Fibroblast of lung (primary cell): ENCODE data around the gene SLC34A2. TPM values are rescaled to one million over a fixed set of nuclear protein-coding genes. Genes with fewer than 3 reads are reported as not detected.

Experiments
- DNase-seq, 2 donors: peaks; one replicate each; pipeline versions ENCODE4 v3.0.0 to v3.0.0-alpha.2; 2010; ENCODE audit warnings: low read depth in 2 of 2
- H2AFZ ChIP-seq: 2 replicates; pipeline ENCODE4 v1.5.1; 2012; ENCODE audit warnings: low read length, control low read depth, inconsistent platforms
- H3K27ac ChIP-seq: 2 replicates; pipeline ENCODE4 v1.5.1; 2011; ENCODE audit warnings: low read length, control low read depth; ENCODE audit not compliant: insufficient read depth
- H3K27me3 ChIP-seq: 2 replicates; pipeline ENCODE4 v1.5.1; 2011; ENCODE audit warnings: mild to moderate bottlenecking, low read length; ENCODE audit not compliant: control insufficient read depth, insufficient read depth
- H3K36me3 ChIP-seq: 2 replicates; pipeline ENCODE4 v1.5.1; 2011; ENCODE audit warnings: low read length; ENCODE audit not compliant: control insufficient read depth, insufficient read depth
- H3K4me1 ChIP-seq: 2 replicates; pipeline ENCODE4 v1.5.1; 2011; ENCODE audit warnings: low read length; ENCODE audit not compliant: control insufficient read depth, insufficient read depth; ENCODE audit errors: extremely low read depth
- H3K4me2 ChIP-seq: 2 replicates; pipeline ENCODE4 v1.5.1; 2011; ENCODE audit warnings: low read length, control low read depth; ENCODE audit not compliant: insufficient read depth; ENCODE audit errors: extremely low read depth
- H3K4me3 ChIP-seq, 4 experiments: fragments of 200-600 bp in 1 of 4; sonication (generic) in 1 of 4; replicated peaks in 1 of 4; 2 replicates each; pipeline ENCODE4 v1.5.1; 2011 to 2016; ENCODE audit warnings: low read length in 4 of 4, low read depth in 3 of 4, mild to moderate bottlenecking in 3 of 4, control low read depth in 2 of 4, inconsistent platforms in 1 of 4, mixed read lengths in 1 of 4; ENCODE audit not compliant: insufficient read depth in 1 of 4; ENCODE audit errors: control extremely low read depth in 1 of 4
- H3K79me2 ChIP-seq: 2 replicates; pipeline ENCODE4 v1.5.1; 2012; ENCODE audit warnings: mild to moderate bottlenecking, low read length, inconsistent platforms; ENCODE audit not compliant: control insufficient read depth, insufficient read depth
- H3K9ac ChIP-seq: 2 replicates; pipeline ENCODE4 v1.5.1; 2011; ENCODE audit warnings: mild to moderate bottlenecking, low read length, control low read depth; ENCODE audit not compliant: insufficient read depth
- H3K9me3 ChIP-seq: 2 replicates; pipeline ENCODE4 v1.5.1; 2012; ENCODE audit warnings: low read depth, low read length; ENCODE audit not compliant: control insufficient read depth, insufficient read depth
- H4K20me1 ChIP-seq: 2 replicates; pipeline ENCODE4 v1.5.1; 2011; ENCODE audit warnings: low read length; ENCODE audit not compliant: control insufficient read depth, insufficient read depth; ENCODE audit errors: extremely low read depth
- EZH2 ChIP-seq: IDR thresholded peaks from 2 replicates; pipeline ENCODE4 v1.5.1; 2012; ENCODE audit warnings: low read length, control low read depth, mild to moderate bottlenecking; ENCODE audit errors: missing control alignments
- polyA plus RNA-seq, 2 donors: library from polyadenylated mRNA; depleted of rRNA in 1 of 2; stranded (reverse) in 1 of 2; unstranded in 1 of 2; fragments of >200 nt; gene quantifications; 2 replicates each; pipeline ENCODE4 v1.2.1, GENCODE V29; 2011 to 2012; ENCODE audit warnings: missing spikeins in 1 of 2
- total RNA-seq: library from RNA; depleted of rRNA; stranded (reverse); fragments of >200 nt; gene quantifications from 2 replicates; pipeline ENCODE4 v1.2.1, GENCODE V29; 2014
- TF ChIP-seq, protein P1 (sequence below), 2 donors: IDR thresholded peaks in 1 of 2; conservative IDR thresholded peaks in 1 of 2; 1 replicate in 1 of 2; 2 replicates in 1 of 2; pipeline ENCODE4 v1.5.1; 2011 to 2012; ENCODE audit warnings: low read length in 2 of 2, control low read depth in 1 of 2, inconsistent platforms in 1 of 2, low read depth in 1 of 2, mild to moderate bottlenecking in 1 of 2

The SLC34A2 gene
- total and polyA plus RNA-seq, 2 donors (not counting 1 experiment from before 2014, with no cell fraction given), result not detected

DNA sequence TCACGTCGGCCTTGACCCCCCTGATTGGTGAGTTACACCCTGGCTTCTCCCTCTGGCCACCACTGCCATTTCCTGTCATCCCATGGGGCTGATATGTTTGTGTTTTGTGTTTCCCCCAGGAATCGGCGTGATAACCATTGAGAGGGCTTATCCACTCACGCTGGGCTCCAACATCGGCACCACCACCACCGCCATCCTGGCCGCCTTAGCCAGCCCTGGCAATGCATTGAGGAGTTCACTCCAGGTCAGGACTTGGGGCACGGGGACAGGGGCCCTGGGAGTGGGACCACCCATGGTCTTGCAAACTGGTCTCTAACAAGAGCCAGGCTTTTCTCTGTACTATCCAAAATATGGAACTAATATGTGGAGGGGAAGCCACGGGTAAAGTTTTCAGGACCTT lies 18.7 kb downstream of the SLC34A2 start:
- TF ChIP-seq, protein P1, sequence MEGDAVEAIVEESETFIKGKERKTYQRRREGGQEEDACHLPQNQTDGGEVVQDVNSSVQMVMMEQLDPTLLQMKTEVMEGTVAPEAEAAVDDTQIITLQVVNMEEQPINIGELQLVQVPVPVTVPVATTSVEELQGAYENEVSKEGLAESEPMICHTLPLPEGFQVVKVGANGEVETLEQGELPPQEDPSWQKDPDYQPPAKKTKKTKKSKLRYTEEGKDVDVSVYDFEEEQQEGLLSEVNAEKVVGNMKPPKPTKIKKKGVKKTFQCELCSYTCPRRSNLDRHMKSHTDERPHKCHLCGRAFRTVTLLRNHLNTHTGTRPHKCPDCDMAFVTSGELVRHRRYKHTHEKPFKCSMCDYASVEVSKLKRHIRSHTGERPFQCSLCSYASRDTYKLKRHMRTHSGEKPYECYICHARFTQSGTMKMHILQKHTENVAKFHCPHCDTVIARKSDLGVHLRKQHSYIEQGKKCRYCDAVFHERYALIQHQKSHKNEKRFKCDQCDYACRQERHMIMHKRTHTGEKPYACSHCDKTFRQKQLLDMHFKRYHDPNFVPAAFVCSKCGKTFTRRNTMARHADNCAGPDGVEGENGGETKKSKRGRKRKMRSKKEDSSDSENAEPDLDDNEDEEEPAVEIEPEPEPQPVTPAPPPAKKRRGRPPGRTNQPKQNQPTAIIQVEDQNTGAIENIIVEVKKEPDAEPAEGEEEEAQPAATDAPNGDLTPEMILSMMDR (conservative IDR thresholded peaks at IDR 0.05 in 1 of 2, IDR thresholded peaks at IDR 0.05 in 1 of 2; ENCODE audit: low read depth in 1 of 2, low read length in 2 of 2), result no peak
- no peak for TF ChIP-seq EZH2
- no peaks in the 10 kb centered on the region for H4K20me1 ChIP-seq
- H3K27me3 ChIP-seq, result no peaks in the 10 kb centered on the region
- H3K4me2 ChIP-seq, result no peak overlapping the region
- H3K27ac ChIP-seq, result no peak overlapping the region
- no peaks in the 10 kb centered on the region for H3K9me3 ChIP-seq
- H3K36me3 ChIP-seq, result no peaks in the 10 kb centered on the region
- no peak overlapping the region for H3K4me3 ChIP-seq
- no peak overlapping the region for H2AFZ ChIP-seq
- no peaks in the 10 kb centered on the region for H3K4me1 ChIP-seq
- H3K79me2 ChIP-seq, result no peaks in the 10 kb centered on the region
- H3K9ac ChIP-seq, result no peak overlapping the region
- DNase-seq, result no peak

- no peak overlapping the region for H3K4me3 ChIP-seq
- no peaks in the 10 kb centered on the region for H3K9me3 ChIP-seq
- no peak overlapping the region for H3K27ac ChIP-seq
- H3K9ac ChIP-seq, result no peak overlapping the region
- no peak overlapping the region for H3K4me2 ChIP-seq
- H3K36me3 ChIP-seq, result no peaks in the 10 kb centered on the region
- no peaks in the 10 kb centered on the region for H3K27me3 ChIP-seq
- no peaks in the 10 kb centered on the region for H4K20me1 ChIP-seq
- H3K4me1 ChIP-seq, result no peaks in the 10 kb centered on the region
- TF ChIP-seq EZH2, result no peak
- TF ChIP-seq, protein P1 (conservative IDR thresholded peaks at IDR 0.05 in 1 of 2, IDR thresholded peaks at IDR 0.05 in 1 of 2; ENCODE audit: low read depth in 1 of 2, low read length in 2 of 2), result no peak
- H2AFZ ChIP-seq, result no peak overlapping the region
- DNase-seq, result no peak
- no peaks in the 10 kb centered on the region for H3K79me2 ChIP-seq
Measured at GRCh38 chr4:25676221-25676620, 20.6 kb downstream of the SLC34A2 start.

DNA sequence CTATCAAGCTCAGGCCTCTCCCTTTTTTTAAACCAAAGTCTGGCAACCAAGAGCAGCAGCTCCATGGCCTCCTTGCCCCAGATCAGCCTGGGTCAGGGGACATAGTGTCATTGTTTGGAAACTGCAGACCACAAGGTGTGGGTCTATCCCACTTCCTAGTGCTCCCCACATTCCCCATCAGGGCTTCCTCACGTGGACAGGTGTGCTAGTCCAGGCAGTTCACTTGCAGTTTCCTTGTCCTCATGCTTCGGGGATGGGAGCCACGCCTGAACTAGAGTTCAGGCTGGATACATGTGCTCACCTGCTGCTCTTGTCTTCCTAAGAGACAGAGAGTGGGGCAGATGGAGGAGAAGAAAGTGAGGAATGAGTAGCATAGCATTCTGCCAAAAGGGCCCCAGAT lies 21.5 kb downstream of the SLC34A2 start:
- no peak overlapping the region for H3K4me2 ChIP-seq
- H3K4me3 ChIP-seq, result no peak overlapping the region
- H3K4me1 ChIP-seq, result no peaks in the 10 kb centered on the region
- H4K20me1 ChIP-seq, result no peaks in the 10 kb centered on the region
- no peaks in the 10 kb centered on the region for H3K79me2 ChIP-seq
- no peak for DNase-seq
- H2AFZ ChIP-seq, result no peak overlapping the region
- H3K36me3 ChIP-seq, result no peaks in the 10 kb centered on the region
- no peak for TF ChIP-seq EZH2
- TF ChIP-seq, protein P1 (conservative IDR thresholded peaks at IDR 0.05 in 1 of 2, IDR thresholded peaks at IDR 0.05 in 1 of 2; ENCODE audit: low read depth in 1 of 2, low read length in 2 of 2), result no peak
- H3K27ac ChIP-seq, result no peak overlapping the region
- no peaks in the 10 kb centered on the region for H3K27me3 ChIP-seq
- H3K9ac ChIP-seq, result no peak overlapping the region
- no peaks in the 10 kb centered on the region for H3K9me3 ChIP-seq
